Forelimb muscle (tissue), 1 donor: ENCODE measurements around the gene UGDH. TPM values are rescaled to one million over a fixed set of nuclear protein-coding genes. Genes with fewer than 3 reads are reported as not detected.

Experiments
- DNase-seq: peaks from one replicate; pipeline ENCODE4 v3.0.0-alpha.2; 2013; ENCODE audit warnings: low read depth
- polyA plus RNA-seq: library from polyadenylated mRNA; unstranded; fragments of 120-200 nt; gene quantifications from one replicate; pipeline ENCODE4 v1.2.1, GENCODE V29; 2013; ENCODE audit not compliant: insufficient read length

The UGDH gene
- polyA plus RNA-seq, 1 donor: 41.4 TPM

DNA sequence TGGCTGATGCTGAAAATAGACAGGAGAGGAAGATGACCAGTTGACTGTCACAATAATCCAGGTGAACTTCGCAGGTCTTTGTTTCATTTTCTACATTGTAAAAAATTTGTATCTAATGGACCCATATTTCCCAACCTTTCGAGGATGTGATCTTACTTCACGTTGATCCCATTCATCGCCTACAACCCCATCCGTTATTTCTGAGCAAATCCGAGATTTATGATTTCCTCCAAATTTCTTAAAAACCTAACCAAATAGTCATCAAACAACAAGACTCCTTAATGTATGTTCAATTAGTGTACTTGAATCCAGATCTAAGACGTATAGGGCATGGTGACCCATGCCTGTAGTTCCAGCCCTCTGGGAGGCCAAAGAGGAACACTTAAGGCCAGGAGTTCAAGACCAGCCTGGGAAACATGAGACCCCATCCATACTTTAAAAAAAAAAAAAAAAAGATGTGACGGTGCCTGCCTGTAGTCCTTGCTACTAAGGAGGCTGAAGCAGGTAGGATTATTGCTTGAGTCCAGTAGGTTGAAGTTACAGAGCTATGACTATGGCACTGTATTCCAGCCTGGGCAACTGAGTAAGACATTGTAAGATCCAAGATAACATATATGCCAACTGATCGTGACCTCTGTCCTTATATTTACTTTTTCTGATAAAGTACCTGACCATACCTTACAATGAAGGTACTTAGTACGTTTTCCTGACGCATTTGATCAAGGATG, 74.2 kb downstream of the UGDH start:
- no peak for DNase-seq

DNA sequence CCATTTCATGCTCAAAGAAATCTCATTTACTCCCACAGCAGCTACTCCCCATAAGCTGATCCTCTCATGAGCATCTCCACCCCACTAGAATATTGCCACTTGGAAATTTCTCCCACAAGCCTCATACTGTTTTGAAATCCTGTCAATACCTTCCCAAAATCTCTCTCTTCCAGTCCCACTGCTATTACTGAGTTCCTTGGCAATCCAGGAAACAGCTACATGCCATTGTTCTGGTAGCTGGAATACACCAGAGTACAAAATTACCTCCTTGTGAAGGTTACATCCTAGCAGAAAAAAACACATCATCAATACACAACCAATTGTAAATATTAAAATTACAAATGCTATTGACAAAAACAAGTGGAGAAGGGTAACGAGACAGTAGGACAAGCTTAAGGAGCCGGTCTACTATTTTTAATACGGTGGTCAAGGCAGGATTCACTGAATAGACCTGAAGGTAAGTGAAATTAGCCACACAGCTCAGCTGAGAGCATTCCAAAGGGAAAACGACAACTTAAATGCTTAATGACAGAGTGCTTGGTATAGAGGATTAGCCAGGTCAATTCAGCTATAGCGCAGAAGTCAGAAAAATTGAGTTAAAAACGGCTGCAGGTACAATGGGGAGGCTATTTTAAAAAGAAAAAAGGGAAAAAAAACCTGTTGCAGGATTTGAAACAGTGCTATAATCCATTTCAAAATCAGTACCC, 74.9 kb downstream of the UGDH start:
- no peak for DNase-seq

DNA sequence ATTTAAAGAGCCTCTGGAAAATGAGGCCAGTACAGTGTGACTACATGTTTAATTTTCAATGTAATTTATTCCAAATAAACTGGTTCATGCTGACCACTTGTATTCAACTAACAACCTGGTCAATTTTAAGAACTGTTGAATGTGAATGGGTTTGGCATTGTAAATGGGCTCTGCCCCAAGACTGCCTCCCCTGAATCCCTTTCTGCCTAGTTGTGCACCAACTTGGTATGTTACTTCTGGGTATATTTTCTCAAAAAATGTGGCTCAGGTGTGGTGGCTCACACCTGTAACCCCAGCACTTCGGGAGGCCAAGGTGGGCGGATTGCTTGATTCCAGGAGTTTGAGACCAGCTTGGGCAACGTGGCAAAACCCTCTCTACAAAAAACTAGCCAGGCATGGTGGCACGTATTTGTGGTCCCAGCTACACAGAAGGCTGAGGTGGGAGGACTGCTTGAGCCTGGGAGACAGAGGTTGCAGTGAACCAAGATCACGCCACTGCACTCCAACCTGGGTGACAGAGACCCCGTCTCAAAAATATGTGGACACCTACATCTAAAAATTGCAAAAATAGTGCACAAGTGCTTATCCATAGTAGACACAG, 75.7 kb downstream of the UGDH start:
- DNase-seq: no peak

DNA sequence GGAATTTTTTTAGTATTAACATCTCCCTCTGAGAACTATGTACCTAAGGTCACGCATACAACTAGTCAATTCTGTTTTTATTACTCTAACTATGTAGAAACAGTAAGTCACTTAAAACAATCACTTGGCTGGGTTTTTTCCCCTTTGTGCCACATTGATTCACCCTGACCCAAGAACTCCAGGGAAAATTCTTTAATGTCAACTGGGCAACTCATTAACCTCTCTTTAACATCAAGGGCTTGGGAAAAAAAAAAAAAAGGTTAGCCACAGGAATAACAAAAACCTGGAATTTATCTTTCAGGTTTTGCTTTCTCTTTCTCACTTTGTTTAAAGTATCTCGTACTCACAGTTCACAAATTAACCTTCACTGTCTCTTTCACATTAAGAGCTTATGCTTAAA, 76.6 kb downstream of the UGDH start:
- no peak for DNase-seq

Other genes starting within 250 kb of the UGDH start
- gene RFC1, start 161.1 kb downstream of the UGDH start, polyA plus RNA-seq: 33.5 TPM
- gene KLB, start 120.5 kb downstream of the UGDH start, polyA plus RNA-seq: 0.09 TPM
- gene RPL9, start 68.5 kb downstream of the UGDH start, polyA plus RNA-seq: 830 TPM
- gene LIAS, start 68.4 kb downstream of the UGDH start, polyA plus RNA-seq: 27.7 TPM
- 18.4 TPM for gene SMIM14, start 111.4 kb upstream of the UGDH start, polyA plus RNA-seq
- 43.5 TPM for gene UBE2K, start 170.7 kb upstream of the UGDH start, polyA plus RNA-seq